Measurements from ENCODE around the gene NAA25. TPM values are rescaled to one million over a fixed set of nuclear protein-coding genes. Genes with fewer than 3 reads are reported as not detected.
A peak's percentile ranks its signal among the peaks of the same experiment; 100 is the strongest.

NAA25 gene
- total RNA-seq, 6 experiments from 2014 or later = 9.7 to 11.8 (median 10.8) TPM

DNA sequence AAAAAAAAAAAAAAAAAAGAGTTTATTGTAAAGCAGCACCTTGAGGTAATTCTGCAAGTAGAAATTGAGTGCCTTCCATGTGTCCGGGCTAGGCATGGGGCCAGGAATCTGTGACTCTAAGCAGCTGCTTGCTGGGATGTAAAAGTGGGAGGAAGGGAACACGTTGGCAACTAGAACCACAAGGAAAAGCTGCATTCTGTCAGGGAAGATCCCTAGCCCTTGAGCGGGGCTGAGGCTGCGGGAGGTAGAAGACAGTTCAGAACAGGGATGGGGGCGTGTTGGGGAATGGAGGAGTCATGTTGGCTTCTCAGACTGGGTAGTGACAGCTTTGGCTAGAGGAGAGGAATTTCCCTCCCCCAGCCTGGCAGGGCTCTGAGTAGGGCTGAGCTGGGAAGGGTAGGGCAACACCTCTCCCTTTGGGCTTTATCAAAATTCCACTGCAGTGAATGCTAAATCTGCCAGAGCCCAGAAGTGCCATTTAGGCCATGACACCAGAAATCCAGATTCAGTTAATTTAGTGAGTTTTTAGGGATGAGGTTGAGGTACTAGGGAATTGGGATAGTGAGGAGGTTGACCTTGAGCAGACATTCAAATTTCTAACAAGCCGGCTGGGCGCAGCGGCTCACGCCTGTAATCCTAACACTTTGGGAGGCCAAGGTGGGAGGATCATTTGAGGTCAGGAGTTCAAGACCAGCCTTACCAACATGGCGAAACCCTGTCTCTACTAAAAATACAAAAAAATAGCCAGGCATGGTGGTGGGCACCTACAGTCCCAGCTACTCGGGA lies 13.4 kb upstream of the NAA25 start:
- 82% methylated on average over 8 of the region's 11 CpGs for WGBS (ENCODE audit: insufficient coverage, low coverage, low lambda C conversion rate, missing lambda C conversion rate)
- no peak overlapping the region for H3K4me3 ChIP-seq
- peak overlapping the region in 1 of 3 donors; percentile 9 for H3K27ac ChIP-seq
- H3K4me1 ChIP-seq = peaks cover 0 to 17% (median 4%) of the 10 kb centered on the region in 4 donors
- no peaks in the 10 kb centered on the region for H3K9me3 ChIP-seq
- TF ChIP-seq, protein P1, sequence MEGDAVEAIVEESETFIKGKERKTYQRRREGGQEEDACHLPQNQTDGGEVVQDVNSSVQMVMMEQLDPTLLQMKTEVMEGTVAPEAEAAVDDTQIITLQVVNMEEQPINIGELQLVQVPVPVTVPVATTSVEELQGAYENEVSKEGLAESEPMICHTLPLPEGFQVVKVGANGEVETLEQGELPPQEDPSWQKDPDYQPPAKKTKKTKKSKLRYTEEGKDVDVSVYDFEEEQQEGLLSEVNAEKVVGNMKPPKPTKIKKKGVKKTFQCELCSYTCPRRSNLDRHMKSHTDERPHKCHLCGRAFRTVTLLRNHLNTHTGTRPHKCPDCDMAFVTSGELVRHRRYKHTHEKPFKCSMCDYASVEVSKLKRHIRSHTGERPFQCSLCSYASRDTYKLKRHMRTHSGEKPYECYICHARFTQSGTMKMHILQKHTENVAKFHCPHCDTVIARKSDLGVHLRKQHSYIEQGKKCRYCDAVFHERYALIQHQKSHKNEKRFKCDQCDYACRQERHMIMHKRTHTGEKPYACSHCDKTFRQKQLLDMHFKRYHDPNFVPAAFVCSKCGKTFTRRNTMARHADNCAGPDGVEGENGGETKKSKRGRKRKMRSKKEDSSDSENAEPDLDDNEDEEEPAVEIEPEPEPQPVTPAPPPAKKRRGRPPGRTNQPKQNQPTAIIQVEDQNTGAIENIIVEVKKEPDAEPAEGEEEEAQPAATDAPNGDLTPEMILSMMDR (IDR thresholded peaks at IDR 0.05) = no peak
- no peaks in the 10 kb centered on the region for H3K27me3 ChIP-seq
- peak in 1 of 3 donors; percentile 32 for DNase-seq
- no peak for ATAC-seq
- intact Hi-C loops (cut with DNase I) = no loop called here
- no peaks in the 10 kb centered on the region for H3K36me3 ChIP-seq

DNA sequence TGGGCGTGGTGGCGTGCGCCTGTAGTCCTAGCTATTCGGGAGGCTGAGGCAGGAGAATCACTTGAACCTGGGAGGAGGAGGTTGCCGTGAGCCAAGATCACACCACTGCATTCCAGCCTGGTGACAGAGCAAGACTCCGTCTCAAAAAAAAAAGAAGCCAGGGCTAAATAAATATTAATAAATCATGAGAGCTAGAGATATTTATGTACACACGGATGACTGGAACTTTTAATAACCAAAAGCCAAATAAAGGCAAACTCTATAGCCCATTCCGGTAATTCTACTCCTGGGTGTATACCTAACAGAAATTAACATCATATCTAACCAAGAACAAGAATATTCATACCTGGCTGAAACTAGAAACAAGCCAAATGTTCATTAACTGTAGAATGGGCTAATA lies 9.1 kb upstream of the NAA25 start:
- TF ChIP-seq, protein P1 (IDR thresholded peaks at IDR 0.05) = no peak
- no peak for TF ChIP-seq POLR2A (IDR thresholded peaks at IDR 0.05)
- Histone ChIP-seq H3K36me3 (no peaks in the 10 kb centered on the region), H3K9me3 (no peaks in the 10 kb centered on the region), H3K4me3 (no peak overlapping the region), H3K27ac (no peak overlapping the region), H3K27me3 (no peaks in the 10 kb centered on the region), H3K4me1 (peaks cover 0 to 7% (median 0%) of the 10 kb centered on the region in 4 donors)
- 88% methylated on average over 6 of the region's 8 CpGs for WGBS (ENCODE audit: insufficient coverage, low coverage, low lambda C conversion rate, missing lambda C conversion rate)
- ATAC-seq = no peak
- intact Hi-C loops (cut with DNase I) = no loop called here
- no peak for DNase-seq

DNA sequence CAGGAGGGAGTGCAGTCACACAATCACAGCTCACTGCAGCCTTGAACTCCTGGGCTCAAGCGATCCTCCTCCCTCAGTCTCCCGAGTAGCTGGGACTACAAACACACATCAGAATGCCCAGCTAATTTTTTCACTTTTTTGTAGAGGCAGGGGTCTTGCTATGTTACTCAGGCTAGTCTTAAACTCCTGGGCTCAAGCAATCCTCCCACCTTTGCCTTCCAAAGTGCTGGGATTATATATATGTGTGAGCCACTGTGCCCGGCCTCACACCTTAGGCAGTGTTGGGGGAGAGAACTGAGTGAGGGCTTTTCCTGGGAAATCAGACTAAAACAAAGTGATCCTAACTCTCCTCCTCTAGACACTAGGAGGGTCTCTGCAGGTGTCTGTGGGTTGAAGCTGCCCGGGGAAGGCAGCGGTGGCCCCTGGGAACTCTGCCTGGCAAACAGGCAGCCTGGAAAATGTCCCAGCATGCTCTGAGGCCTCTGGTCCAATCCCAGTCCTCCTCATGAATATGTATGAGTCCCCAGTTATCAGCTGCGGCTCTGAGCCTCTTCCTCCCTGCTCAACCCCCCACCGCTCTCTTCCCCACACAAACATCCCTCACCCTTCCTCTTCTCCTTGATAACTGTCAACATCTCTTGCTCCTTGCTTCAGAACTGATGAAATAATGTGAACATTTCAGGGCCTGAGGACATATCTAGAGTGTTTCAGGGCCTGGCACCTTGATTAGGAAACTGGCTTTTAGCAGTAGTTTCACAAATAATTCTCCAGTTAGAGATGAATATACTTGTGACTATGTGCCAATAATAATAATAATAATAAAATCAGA lies 7.9 kb upstream of the NAA25 start:
- peak overlapping the region in 1 of 3 donors; percentile 12 for H3K4me3 ChIP-seq
- peak; percentile 96 to 99 (median 96) for ATAC-seq
- no peak for TF ChIP-seq POLR2A (IDR thresholded peaks at IDR 0.05)
- TF ChIP-seq, protein P1 (IDR thresholded peaks at IDR 0.05) = no peak
- 58% methylated on average over 7 of the region's 7 CpGs for WGBS (ENCODE audit: insufficient coverage, low coverage, low lambda C conversion rate, missing lambda C conversion rate)
- H3K4me1 ChIP-seq = peaks cover 0 to 7% (median 0%) of the 10 kb centered on the region in 4 donors
- no peaks in the 10 kb centered on the region for H3K27me3 ChIP-seq
- peak overlapping the region in 2 of 3 donors; percentile 23 to 45 for H3K27ac ChIP-seq
- H3K36me3 ChIP-seq = no peaks in the 10 kb centered on the region
- no peaks in the 10 kb centered on the region for H3K9me3 ChIP-seq
- intact Hi-C loops (cut with DNase I) = no loop called here
- DNase-seq = peak; percentile 57 to 75 (median 71)

DNA sequence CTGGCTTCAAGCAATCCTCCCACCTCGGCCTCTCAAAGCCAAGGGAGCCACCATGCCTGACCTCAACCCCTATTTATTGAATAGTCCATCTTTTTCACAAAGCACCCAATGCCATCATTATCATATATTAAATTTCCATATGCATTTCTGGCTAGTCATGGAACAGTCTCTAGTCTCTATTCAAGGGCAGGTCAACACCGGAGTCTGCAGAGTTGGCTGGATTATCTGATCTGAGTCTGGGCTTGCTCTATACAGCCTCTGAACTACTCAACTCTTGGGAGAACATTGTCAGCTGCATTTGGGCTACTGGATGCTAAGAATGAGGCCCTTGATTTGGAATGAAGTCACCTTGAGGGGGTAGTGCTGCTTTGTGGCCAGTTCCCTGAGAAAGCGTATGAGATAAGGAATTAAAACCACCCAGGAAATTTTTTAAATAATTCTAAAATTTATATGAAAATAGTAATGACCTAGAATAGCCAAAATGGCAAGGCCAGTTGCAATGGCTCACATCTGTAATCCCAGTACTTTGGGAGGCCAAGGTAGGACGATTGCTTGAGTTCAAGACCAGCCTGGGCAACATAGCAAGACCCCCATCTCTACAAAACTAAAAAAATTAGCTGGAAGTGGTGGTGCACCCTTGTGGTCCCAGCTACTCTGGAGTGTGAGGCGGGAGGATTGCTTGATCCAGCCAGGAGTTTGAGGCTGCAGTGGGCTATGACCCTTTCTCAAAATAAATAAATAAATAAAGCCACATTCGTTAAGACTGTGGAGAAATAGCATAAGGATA lies 6.9 kb upstream of the NAA25 start:
- no peaks in the 10 kb centered on the region for H3K9me3 ChIP-seq
- peaks cover 0 to 7% (median 0%) of the 10 kb centered on the region in 4 donors for H3K4me1 ChIP-seq
- no peak overlapping the region for H3K27ac ChIP-seq
- ATAC-seq = no peak
- no peaks in the 10 kb centered on the region for H3K27me3 ChIP-seq
- DNase-seq = peak in 1 of 3 donors; percentile 28
- H3K36me3 ChIP-seq = no peaks in the 10 kb centered on the region
- no peak overlapping the region for H3K4me3 ChIP-seq
- intact Hi-C loops (cut with DNase I) = no loop called here
- WGBS (ENCODE audit: insufficient coverage, low coverage, low lambda C conversion rate, missing lambda C conversion rate) = 87% methylated on average over 6 of the region's 6 CpGs
- TF ChIP-seq POLR2A (IDR thresholded peaks at IDR 0.05) = no peak
- TF ChIP-seq, protein P1 (IDR thresholded peaks at IDR 0.05) = no peak

Measured in right lobe of liver (tissue), 6 donors.